SK-N-SH treated with all-trans-retinoic acid at 6 μM for 48 hours (cell line): Measurements from ENCODE around the gene GIPC2.

Source experiments
- ESRRG ChIP-seq: fragments of 250-450 bp; sonication (Bioruptor Pico); IDR thresholded peaks from 2 replicates; pipeline ENCODE4 v1.6.1; 2021; ENCODE audit warnings: mild to moderate bottlenecking
- PPARA ChIP-seq: fragments of 250-450 bp; sonication (Bioruptor Pico); IDR thresholded peaks from 2 replicates; pipeline ENCODE4 v1.5.0; 2020; ENCODE audit warnings: mild to moderate bottlenecking, borderline replicate concordance
- TOX ChIP-seq: fragments of 250-450 bp; sonication (Bioruptor Pico); IDR thresholded peaks from 2 replicates; pipeline ENCODE4 v1.8.0; 2021; ENCODE audit warnings: mild to moderate bottlenecking, moderate library complexity, borderline replicate concordance
- ZNF565 ChIP-seq: fragments of 450-650 bp; formaldehyde crosslinking; conservative IDR thresholded peaks from 2 replicates; pipeline ENCODE4 v1.5.0; 2020; ENCODE audit warnings: low read depth, mild to moderate bottlenecking, moderate library complexity
- ZNF8 ChIP-seq: fragments of 450-650 bp; formaldehyde crosslinking; IDR thresholded peaks from 2 replicates; pipeline ENCODE4 v1.5.0; 2020; ENCODE audit warnings: mild to moderate bottlenecking, moderate library complexity

- TF ChIP-seq ESRRG (CRISPR knock-in tag): no peak
- no peak for TF ChIP-seq ZNF565 (CRISPR knock-in tag)
- TF ChIP-seq PPARA: no peak
- no peak for TF ChIP-seq ZNF8 (CRISPR knock-in tag)
- TF ChIP-seq TOX (CRISPR knock-in tag): no peak
Measured at GRCh38 chr1:78060857-78061563, 15.2 kb downstream of the GIPC2 start.
